Measurements from ENCODE around the gene OSBPL2.

GRCh38 chr20:62248890-62249560, 10.7 kb downstream of the OSBPL2 start:
- TF ChIP-seq EZH2phosphoT487 (IDR thresholded peaks at IDR 0.05; ENCODE audit: unreplicated experiment) (no peak), EZH2 (IDR thresholded peaks at IDR 0.05; ENCODE audit: low read depth, unreplicated experiment) (no peak), POLR2AphosphoS5 (IDR thresholded peaks at IDR 0.05; ENCODE audit: low read depth) (no peak), CTCF (conservative IDR thresholded peaks at IDR 0.05; ENCODE audit: low read depth in 2 of 2) (no peak), ZNF114 (CRISPR knock-in tag; IDR thresholded peaks at IDR 0.05) (no peak), CREB1 (CRISPR knock-in tag; IDR thresholded peaks at IDR 0.05; ENCODE audit: low read depth) (no peak)

Data from GM23338 (cell line).